Keratinocyte (primary cell): ENCODE measurements around the gene VSIG10L2.

Experiments used
- CTCF ChIP-seq, 3 experiments: IDR thresholded peaks in 1 of 3; conservative IDR thresholded peaks in 1 of 3; optimal IDR thresholded peaks in 1 of 3; 2 replicates in 2 of 3; 3 replicates in 1 of 3; pipeline versions ENCODE3 to v1.5.1; 2011; ENCODE audit warnings: low read length in 3 of 3, mild to moderate bottlenecking in 3 of 3, moderate library complexity in 2 of 3, control low read depth in 1 of 3, inconsistent platforms in 1 of 3; ENCODE audit not compliant: insufficient read depth in 2 of 3; ENCODE audit errors: extremely low read depth in 1 of 3
- EZH2 ChIP-seq: IDR thresholded peaks from one replicate; pipeline ENCODE4 v1.6.1; 2012; ENCODE audit warnings: inconsistent platforms, mild to moderate bottlenecking, low read length, moderate library complexity

GRCh38 chr11:125958872-125959400 is 13.1 kb downstream of the VSIG10L2 start:
- no peak for TF ChIP-seq CTCF (optimal IDR thresholded peaks at IDR 0.05 in 1 of 3, IDR thresholded peaks at IDR 0.05 in 1 of 3, conservative IDR thresholded peaks at IDR 0.05 in 1 of 3; ENCODE audit: extremely low read depth in 1 of 3, insufficient read depth in 2 of 3, low read length in 3 of 3)
- TF ChIP-seq EZH2: no peak
